HG02588 (cell line): ENCODE measurements around the gene GALNTL6.

ENCODE experiments used
- ATAC-seq: cut with Tn5 transposase; IDR thresholded peaks from one replicate; pipeline ENCODE4 v1.9.1; 2021; ENCODE audit warnings: mild to moderate bottlenecking, moderate library complexity; ENCODE audit not compliant: unreplicated experiment

Gene GALNTL6

GRCh38 chr4:172099376-172099775 lies 286.2 kb downstream of the GALNTL6 start:
- no peak for ATAC-seq

GRCh38 chr4:172103456-172103855 lies 290.3 kb downstream of the GALNTL6 start:
- no peak for ATAC-seq

- no peak for ATAC-seq
Observed at GRCh38 chr4:172104539-172104938, 291.3 kb downstream of the GALNTL6 start.

GRCh38 chr4:172105918-172106317 lies 292.7 kb downstream of the GALNTL6 start:
- no peak for ATAC-seq

GRCh38 chr4:172109466-172109865 lies 296.3 kb downstream of the GALNTL6 start:
- ATAC-seq: no peak

- ATAC-seq: no peak
Observed at GRCh38 chr4:172124656-172125308, 311.6 kb downstream of the GALNTL6 start.

GRCh38 chr4:172125443-172125842 lies 312.2 kb downstream of the GALNTL6 start:
- ATAC-seq: no peak

- ATAC-seq: no peak
Observed at GRCh38 chr4:172127168-172127567, 314.0 kb downstream of the GALNTL6 start.

GRCh38 chr4:172129593-172129992 lies 316.4 kb downstream of the GALNTL6 start:
- no peak for ATAC-seq

GRCh38 chr4:172134521-172134920 lies 321.3 kb downstream of the GALNTL6 start:
- no peak for ATAC-seq

- no peak for ATAC-seq
Observed at GRCh38 chr4:172141025-172141424, 327.8 kb downstream of the GALNTL6 start.

GRCh38 chr4:172142281-172142741 lies 329.1 kb downstream of the GALNTL6 start:
- no peak for ATAC-seq

GRCh38 chr4:172143605-172144314 lies 330.6 kb downstream of the GALNTL6 start:
- no peak for ATAC-seq

- ATAC-seq: no peak
Observed at GRCh38 chr4:172147687-172148086, 334.5 kb downstream of the GALNTL6 start.

- no peak for ATAC-seq
Observed at GRCh38 chr4:172149329-172149728, 336.1 kb downstream of the GALNTL6 start.

- ATAC-seq: no peak
Observed at GRCh38 chr4:172152284-172152683, 339.1 kb downstream of the GALNTL6 start.

GRCh38 chr4:172153719-172154118 lies 340.5 kb downstream of the GALNTL6 start:
- ATAC-seq: no peak

GRCh38 chr4:172155838-172156345 lies 342.7 kb downstream of the GALNTL6 start:
- ATAC-seq: no peak

- ATAC-seq: no peak
Observed at GRCh38 chr4:172157946-172158345, 344.7 kb downstream of the GALNTL6 start.

GRCh38 chr4:172163215-172163614 lies 350.0 kb downstream of the GALNTL6 start:
- ATAC-seq: no peak

GRCh38 chr4:172168888-172169287 lies 355.7 kb downstream of the GALNTL6 start:
- ATAC-seq: no peak

- no peak for ATAC-seq
Observed at GRCh38 chr4:172169871-172170270, 356.7 kb downstream of the GALNTL6 start.
